H1 (cell line): ENCODE measurements around the gene ZBTB16. TPM values are rescaled to one million over a fixed set of nuclear protein-coding genes. Genes with fewer than 3 reads are reported as not detected.

Experiments used
- CHD7 ChIP-seq: fragments of 300-600 bp; sonication (generic); IDR thresholded peaks from 2 replicates; pipeline ENCODE4 v1.7.1; 2012; ENCODE audit warnings: low read length, moderate library complexity, mild to moderate bottlenecking, inconsistent platforms; ENCODE audit not compliant: insufficient replicate concordance
- KDM4A ChIP-seq: IDR thresholded peaks from one replicate; pipeline ENCODE4 v1.7.1; 2012; ENCODE audit warnings: low read depth, mild to moderate bottlenecking, moderate library complexity, low read length, inconsistent platforms; ENCODE audit not compliant: severe bottlenecking
- polyA plus RNA-seq, 7 experiments: library from polyadenylated mRNA; depleted of rRNA in 3 of 7; stranded (reverse) in 5 of 7; unstranded in 2 of 7; fragments of >200 nt in 5 of 7; fragments of 200-250 nt in 2 of 7; gene quantifications; 1 replicate in 5 of 7; 2 replicates in 1 of 7; 4 replicates in 1 of 7; pipeline versions ENCODE4 v1.2.1 to v1.2.3, GENCODE V29; 2011 to 2013; ENCODE audit warnings: missing spikeins in 2 of 7, mixed read lengths in 2 of 7
- total RNA-seq: library from RNA; stranded (reverse); fragmentation: NEBNext Ultra II Directional; extraction: Animal tissue kit (Norgen Biotek cat#: 25700); gene quantifications from 2 replicates; pipeline ENCODE4 v1.2.1, GENCODE V29; 2021

Gene ZBTB16
- total and polyA plus RNA-seq, 2 of the 8 experiments (the other 6 are each of a cell fraction or from before 2014, with no cell fraction given) = 0.12 to 0.61 TPM

GRCh38 chr11:114031967-114032320, 27.6 kb upstream of the ZBTB16 start (continued):
- TF ChIP-seq KDM4A = no peak
- TF ChIP-seq CHD7 = no peak
